ENCODE results near the gene GLP2R. TPM values are rescaled to one million over a fixed set of nuclear protein-coding genes. Genes with fewer than 3 reads are reported as not detected.

GLP2R gene
- total RNA-seq, 1 donor from 2014 or later, result not detected

DNA sequence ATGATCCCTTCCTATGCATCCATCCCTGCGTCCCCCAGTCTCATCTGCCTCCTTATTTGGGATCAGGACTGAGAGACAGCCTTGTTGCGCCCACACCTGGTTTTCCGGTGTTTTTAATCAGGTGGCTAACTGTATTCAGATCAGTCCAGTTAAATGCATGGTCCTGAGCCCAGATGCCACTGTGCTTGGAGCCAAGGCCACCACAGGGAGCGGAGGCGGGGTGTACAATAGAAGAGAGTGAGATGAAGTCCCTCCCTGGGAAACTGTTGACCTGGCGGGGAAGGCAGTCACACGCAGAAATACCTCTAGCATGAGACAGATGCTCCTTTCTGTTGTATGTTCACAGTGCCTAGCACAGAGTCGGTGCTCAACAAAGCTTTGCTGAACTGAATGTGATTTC, 73.1 kb downstream of the GLP2R start:
- H3K4me3 Mint-ChIP-seq (ENCODE audit: unreplicated experiment), result no peak overlapping the region
- TF ChIP-seq, protein P1, sequence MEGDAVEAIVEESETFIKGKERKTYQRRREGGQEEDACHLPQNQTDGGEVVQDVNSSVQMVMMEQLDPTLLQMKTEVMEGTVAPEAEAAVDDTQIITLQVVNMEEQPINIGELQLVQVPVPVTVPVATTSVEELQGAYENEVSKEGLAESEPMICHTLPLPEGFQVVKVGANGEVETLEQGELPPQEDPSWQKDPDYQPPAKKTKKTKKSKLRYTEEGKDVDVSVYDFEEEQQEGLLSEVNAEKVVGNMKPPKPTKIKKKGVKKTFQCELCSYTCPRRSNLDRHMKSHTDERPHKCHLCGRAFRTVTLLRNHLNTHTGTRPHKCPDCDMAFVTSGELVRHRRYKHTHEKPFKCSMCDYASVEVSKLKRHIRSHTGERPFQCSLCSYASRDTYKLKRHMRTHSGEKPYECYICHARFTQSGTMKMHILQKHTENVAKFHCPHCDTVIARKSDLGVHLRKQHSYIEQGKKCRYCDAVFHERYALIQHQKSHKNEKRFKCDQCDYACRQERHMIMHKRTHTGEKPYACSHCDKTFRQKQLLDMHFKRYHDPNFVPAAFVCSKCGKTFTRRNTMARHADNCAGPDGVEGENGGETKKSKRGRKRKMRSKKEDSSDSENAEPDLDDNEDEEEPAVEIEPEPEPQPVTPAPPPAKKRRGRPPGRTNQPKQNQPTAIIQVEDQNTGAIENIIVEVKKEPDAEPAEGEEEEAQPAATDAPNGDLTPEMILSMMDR (IDR thresholded peaks at IDR 0.05; ENCODE audit: partially characterized antibody, unreplicated experiment), result no peak
- peaks cover 5% of the 10 kb centered on the region for H3K9me3 Mint-ChIP-seq (ENCODE audit: unreplicated experiment)
- H3K27ac Mint-ChIP-seq (ENCODE audit: unreplicated experiment), result no peak overlapping the region
- no peak for DNase-seq
- no peaks in the 10 kb centered on the region for H3K36me3 Mint-ChIP-seq (ENCODE audit: unreplicated experiment)
- H3K27me3 Mint-ChIP-seq (ENCODE audit: unreplicated experiment), result no peaks in the 10 kb centered on the region
- no peaks in the 10 kb centered on the region for H3K4me1 Mint-ChIP-seq (ENCODE audit: low read depth, unreplicated experiment)

DNA sequence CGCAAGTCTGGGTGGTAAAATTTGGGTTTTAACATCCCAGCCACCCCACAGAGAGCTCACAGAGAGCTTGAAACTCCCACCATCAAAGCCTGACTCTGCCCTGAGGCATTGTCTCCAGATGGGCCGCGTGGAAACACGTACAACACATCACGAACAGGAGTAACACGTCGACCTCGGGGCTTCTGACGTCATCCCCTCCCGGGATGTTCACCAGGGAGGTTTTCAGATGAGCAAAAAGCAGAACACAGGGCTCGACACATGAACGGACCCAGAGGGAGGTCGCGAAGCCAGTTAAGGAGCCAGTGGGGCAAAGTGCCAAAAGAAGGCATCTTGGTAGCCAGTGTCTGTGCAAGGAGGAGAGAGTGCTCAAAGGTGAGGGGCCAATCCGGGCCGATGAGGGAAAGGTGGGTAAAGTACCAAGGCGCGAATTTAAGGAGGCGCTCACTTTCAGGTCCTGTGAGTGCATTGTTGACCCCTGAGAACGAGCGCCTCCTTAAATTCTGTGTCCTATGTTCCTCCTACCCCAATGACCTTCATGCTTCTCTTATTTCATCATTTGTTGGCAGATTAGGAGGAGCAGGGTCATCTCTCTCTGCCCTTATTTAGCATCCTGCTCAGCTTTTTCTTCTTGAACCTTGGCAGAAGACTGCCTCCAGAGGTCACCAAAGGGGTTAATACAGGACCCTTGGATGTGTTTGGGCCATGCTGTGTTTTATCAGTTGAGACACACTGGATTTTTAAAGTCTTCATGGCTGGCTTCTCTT, 73.7 kb downstream of the GLP2R start:
- no peak for DNase-seq
- Mint-ChIP-seq H3K4me1 (ENCODE audit: low read depth, unreplicated experiment) (no peaks in the 10 kb centered on the region), H3K9me3 (ENCODE audit: unreplicated experiment) (peaks cover 5% of the 10 kb centered on the region), H3K36me3 (ENCODE audit: unreplicated experiment) (no peaks in the 10 kb centered on the region), H3K27me3 (ENCODE audit: unreplicated experiment) (no peaks in the 10 kb centered on the region), H3K27ac (ENCODE audit: unreplicated experiment) (no peak overlapping the region), H3K4me3 (ENCODE audit: unreplicated experiment) (no peak overlapping the region)
- TF ChIP-seq, protein P1 (IDR thresholded peaks at IDR 0.05; ENCODE audit: partially characterized antibody, unreplicated experiment), result no peak

DNA sequence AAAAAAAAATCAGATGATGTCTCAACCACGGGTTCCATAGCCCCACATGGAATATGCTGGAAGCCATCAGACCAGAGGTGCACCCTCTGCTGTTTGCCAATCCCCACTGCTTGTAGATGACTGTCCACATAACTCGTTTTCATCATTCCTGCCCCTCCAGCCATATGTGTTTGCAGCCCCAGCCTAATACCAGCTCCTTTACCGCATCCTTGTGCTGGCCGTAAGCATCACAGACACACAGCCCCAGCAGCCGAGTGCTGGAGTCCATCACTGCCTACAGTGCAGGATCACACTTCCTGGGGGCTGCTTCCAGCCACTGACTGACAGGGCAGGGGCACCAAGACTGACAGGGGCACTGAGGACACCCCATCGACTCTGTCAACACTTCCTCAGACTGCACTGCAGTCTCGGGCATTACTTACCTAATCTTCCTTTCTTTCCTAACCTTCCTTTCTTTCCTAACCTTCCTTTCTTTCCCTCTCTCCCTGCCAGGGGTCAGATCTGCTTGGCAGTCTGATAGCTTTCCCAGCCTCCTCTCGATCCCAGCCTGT, 74.4 kb downstream of the GLP2R start:
- H3K27me3 Mint-ChIP-seq (ENCODE audit: unreplicated experiment), result no peaks in the 10 kb centered on the region

DNA sequence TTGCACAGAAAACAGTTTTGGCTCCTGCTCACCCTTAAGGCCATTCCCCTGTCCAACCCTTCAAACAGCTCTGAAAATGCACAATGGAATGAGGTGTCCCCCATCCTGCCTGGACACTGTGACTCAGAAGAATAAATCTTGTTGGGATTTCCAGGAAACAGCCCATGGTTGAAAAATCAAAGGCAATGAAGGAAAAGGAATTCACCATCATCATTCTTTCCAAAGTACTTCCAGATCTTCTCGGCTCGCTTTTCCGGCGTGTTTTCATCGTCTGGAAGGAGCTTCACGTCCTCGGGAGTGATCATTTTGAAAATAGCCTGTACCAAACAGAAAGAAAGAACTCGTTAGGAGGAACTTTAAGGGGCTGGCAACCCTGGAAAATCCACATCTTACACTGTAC, 75.1 kb downstream of the GLP2R start:
- no peak overlapping the region for H3K4me3 Mint-ChIP-seq (ENCODE audit: unreplicated experiment)
- H3K27ac Mint-ChIP-seq (ENCODE audit: unreplicated experiment), result no peak overlapping the region
- no peak for DNase-seq
- H3K9me3 Mint-ChIP-seq (ENCODE audit: unreplicated experiment), result peaks cover 4% of the 10 kb centered on the region
- no peaks in the 10 kb centered on the region for H3K36me3 Mint-ChIP-seq (ENCODE audit: unreplicated experiment)
- peaks cover 2% of the 10 kb centered on the region for H3K27me3 Mint-ChIP-seq (ENCODE audit: unreplicated experiment)
- H3K4me1 Mint-ChIP-seq (ENCODE audit: low read depth, unreplicated experiment), result no peaks in the 10 kb centered on the region
- TF ChIP-seq, protein P1 (IDR thresholded peaks at IDR 0.05; ENCODE audit: partially characterized antibody, unreplicated experiment), result no peak

More for the DNA sequence above, 74.4 kb downstream of the GLP2R start:
- DNase-seq, result no peak
- Mint-ChIP-seq H3K9me3 (ENCODE audit: unreplicated experiment) (peaks cover 4% of the 10 kb centered on the region), H3K36me3 (ENCODE audit: unreplicated experiment) (no peaks in the 10 kb centered on the region), H3K4me1 (ENCODE audit: low read depth, unreplicated experiment) (no peaks in the 10 kb centered on the region), H3K4me3 (ENCODE audit: unreplicated experiment) (no peak overlapping the region), H3K27ac (ENCODE audit: unreplicated experiment) (no peak overlapping the region)
- TF ChIP-seq, protein P1 (IDR thresholded peaks at IDR 0.05; ENCODE audit: partially characterized antibody, unreplicated experiment), result no peak

DNA sequence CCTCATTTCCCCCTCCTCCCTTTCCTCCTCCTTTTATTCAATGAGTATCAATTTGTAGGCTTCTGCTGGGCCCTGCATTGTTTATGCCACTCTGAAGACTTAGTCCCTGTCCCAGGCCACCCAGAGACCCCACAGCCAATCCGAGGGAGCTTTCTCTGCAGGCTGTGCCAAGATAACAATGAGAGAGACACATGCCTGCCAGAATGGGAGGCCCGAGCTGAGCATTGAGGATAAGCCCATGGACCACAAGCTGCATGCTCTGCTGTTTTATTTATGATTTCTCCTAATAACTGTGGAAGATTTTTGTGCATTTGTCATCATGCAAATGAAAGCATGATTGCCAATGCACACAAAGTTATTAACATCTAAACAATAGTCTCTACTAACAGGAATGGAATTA, 76.4 kb downstream of the GLP2R start:
- no peaks in the 10 kb centered on the region for H3K36me3 Mint-ChIP-seq (ENCODE audit: unreplicated experiment)
- TF ChIP-seq, protein P1 (IDR thresholded peaks at IDR 0.05; ENCODE audit: partially characterized antibody, unreplicated experiment), result no peak
- no peak overlapping the region for H3K4me3 Mint-ChIP-seq (ENCODE audit: unreplicated experiment)
- H3K27me3 Mint-ChIP-seq (ENCODE audit: unreplicated experiment), result peaks cover 2% of the 10 kb centered on the region
- H3K9me3 Mint-ChIP-seq (ENCODE audit: unreplicated experiment), result peaks cover 4% of the 10 kb centered on the region
- no peak for DNase-seq
- H3K27ac Mint-ChIP-seq (ENCODE audit: unreplicated experiment), result no peak overlapping the region
- H3K4me1 Mint-ChIP-seq (ENCODE audit: low read depth, unreplicated experiment), result no peaks in the 10 kb centered on the region
